Forelimb muscle (tissue), 1 donor: ENCODE measurements around the gene OR13C9. TPM values are rescaled to one million over a fixed set of nuclear protein-coding genes. Genes with fewer than 3 reads are reported as not detected.

Experiments
- polyA plus RNA-seq: library from polyadenylated mRNA; unstranded; fragments of 120-200 nt; gene quantifications from one replicate; pipeline ENCODE4 v1.2.1, GENCODE V29; 2013; ENCODE audit not compliant: insufficient read length

Gene OR13C9
- polyA plus RNA-seq, 1 donor, result not detected

Other genes starting within 250 kb of the OR13C9 start
- not detected for gene OR13F1, start 113.9 kb downstream of the OR13C9 start, polyA plus RNA-seq
- not detected for gene OR13C4, start 91.0 kb downstream of the OR13C9 start, polyA plus RNA-seq
- gene OR13C3, start 81.3 kb downstream of the OR13C9 start, polyA plus RNA-seq, result not detected
- not detected for gene OR13C8, start 49.0 kb downstream of the OR13C9 start, polyA plus RNA-seq
- gene OR13C5, start 18.8 kb downstream of the OR13C9 start, polyA plus RNA-seq, result not detected
- gene OR13C2, start 12.6 kb downstream of the OR13C9 start, polyA plus RNA-seq, result not detected
- not detected for gene OR13D1, start 76.3 kb upstream of the OR13C9 start, polyA plus RNA-seq
- gene NIPSNAP3A, start 129.5 kb upstream of the OR13C9 start, polyA plus RNA-seq, result 54.8 TPM
- 24.6 TPM for gene NIPSNAP3B, start 145.9 kb upstream of the OR13C9 start, polyA plus RNA-seq